ENCODE results near the gene GIPC2. TPM values are rescaled to one million over a fixed set of nuclear protein-coding genes. Genes with fewer than 3 reads are reported as not detected.

The GIPC2 gene
- total RNA-seq, 1 experiment from 2014 or later, result 2.8 TPM

- H3K4me1 Mint-ChIP-seq (ENCODE audit: low read depth, unreplicated experiment), result peaks cover 20% of the 10 kb centered on the region
- no peaks in the 10 kb centered on the region for H3K9me3 Mint-ChIP-seq (ENCODE audit: low read depth, unreplicated experiment)
- peak overlapping the region; percentile 70 for H3K4me3 Mint-ChIP-seq (ENCODE audit: low read depth, unreplicated experiment)
- BruUV-seq (replicated peaks), result no TSS peak
- DNase-seq, result peak; percentile 9
- H3K36me3 Mint-ChIP-seq (ENCODE audit: insufficient read depth, unreplicated experiment), result no peaks in the 10 kb centered on the region
- TF ChIP-seq CTCF (IDR thresholded peaks at IDR 0.05; ENCODE audit: unreplicated experiment), result no peak
- peak overlapping the region; percentile 79 for H3K27ac Mint-ChIP-seq (ENCODE audit: unreplicated experiment)
- H3K27me3 Mint-ChIP-seq (ENCODE audit: unreplicated experiment), result no peaks in the 10 kb centered on the region
- intact Hi-C loops (cut with micrococcal nuclease; ENCODE audit: unreplicated experiment), result loop anchor here (5.0 to 10.0 kb wide), 2 partner anchors 192 to 329 kb away; no protein-coding TSS in a partner anchor
- CTCF ChIA-PET, result interaction anchor here (2.2 kb wide), 1 partner anchor 465 kb away, joined by 7 read pairs; no protein-coding TSS in a partner anchor
Observed at GRCh38 chr1:78143152-78143551, 97.4 kb downstream of the GIPC2 start.

- Mint-ChIP-seq H3K4me3 (ENCODE audit: low read depth, unreplicated experiment) (peak overlapping the region; percentile 70), H3K27ac (ENCODE audit: unreplicated experiment) (peak overlapping the region; percentile 79), H3K36me3 (ENCODE audit: insufficient read depth, unreplicated experiment) (no peaks in the 10 kb centered on the region), H3K4me1 (ENCODE audit: low read depth, unreplicated experiment) (peaks cover 20% of the 10 kb centered on the region), H3K27me3 (ENCODE audit: unreplicated experiment) (no peaks in the 10 kb centered on the region), H3K9me3 (ENCODE audit: low read depth, unreplicated experiment) (no peaks in the 10 kb centered on the region)
- intact Hi-C loops (cut with micrococcal nuclease; ENCODE audit: unreplicated experiment), result loop anchor here (1.0 to 10.0 kb wide), 3 partner anchors 191 to 390 kb away; no protein-coding TSS in a partner anchor
- no peak for DNase-seq
- CTCF ChIA-PET, result interaction anchor here (2.2 kb wide), 1 partner anchor 464 kb away, joined by 7 read pairs; no protein-coding TSS in a partner anchor
- no TSS peak for BruUV-seq (replicated peaks)
- no peak for TF ChIP-seq CTCF (IDR thresholded peaks at IDR 0.05; ENCODE audit: unreplicated experiment)
Observed at GRCh38 chr1:78143673-78144072, 97.9 kb downstream of the GIPC2 start.

- TF ChIP-seq CTCF (IDR thresholded peaks at IDR 0.05; ENCODE audit: unreplicated experiment), result peak; percentile 83
- peak; percentile 67 for DNase-seq
- H3K27me3 Mint-ChIP-seq (ENCODE audit: unreplicated experiment), result no peaks in the 10 kb centered on the region
- no TSS peak for BruUV-seq (replicated peaks)
- CTCF ChIA-PET, result no interaction called here
- intact Hi-C loops (cut with micrococcal nuclease; ENCODE audit: unreplicated experiment), result loop anchor here (1.0 to 10.0 kb wide), 4 partner anchors 92 to 462 kb away; partner anchors contain the start of gene PTGFR
- no peak overlapping the region for H3K4me3 Mint-ChIP-seq (ENCODE audit: low read depth, unreplicated experiment)
- no peak overlapping the region for H3K27ac Mint-ChIP-seq (ENCODE audit: unreplicated experiment)
- H3K9me3 Mint-ChIP-seq (ENCODE audit: low read depth, unreplicated experiment), result no peaks in the 10 kb centered on the region
- H3K36me3 Mint-ChIP-seq (ENCODE audit: insufficient read depth, unreplicated experiment), result no peaks in the 10 kb centered on the region
- peaks cover 20% of the 10 kb centered on the region for H3K4me1 Mint-ChIP-seq (ENCODE audit: low read depth, unreplicated experiment)
Observed at GRCh38 chr1:78145105-78145580, 99.4 kb downstream of the GIPC2 start.

GRCh38 chr1:78146205-78146771 is 100.5 kb downstream of the GIPC2 start:
- Mint-ChIP-seq H3K9me3 (ENCODE audit: low read depth, unreplicated experiment) (no peaks in the 10 kb centered on the region), H3K36me3 (ENCODE audit: insufficient read depth, unreplicated experiment) (no peaks in the 10 kb centered on the region), H3K27me3 (ENCODE audit: unreplicated experiment) (no peaks in the 10 kb centered on the region), H3K4me1 (ENCODE audit: low read depth, unreplicated experiment) (peaks cover 20% of the 10 kb centered on the region), H3K27ac (ENCODE audit: unreplicated experiment) (no peak overlapping the region), H3K4me3 (ENCODE audit: low read depth, unreplicated experiment) (no peak overlapping the region)
- no peak for DNase-seq
- BruUV-seq (replicated peaks), result no TSS peak
- intact Hi-C loops (cut with micrococcal nuclease; ENCODE audit: unreplicated experiment), result loop anchor here (5.0 to 10.0 kb wide), 3 partner anchors 91 to 346 kb away; partner anchors contain the start of gene PTGFR
- CTCF ChIA-PET, result no interaction called here
- TF ChIP-seq CTCF (IDR thresholded peaks at IDR 0.05; ENCODE audit: unreplicated experiment), result no peak

All from Calu3 (cell line).